ENCODE measurements around the gene ZNF740.

The ZNF740 gene

GRCh38 chr12:53214687-53215455, 34.3 kb downstream of the ZNF740 start:
- TF ChIP-seq ZFX (IDR thresholded peaks at IDR 0.05; ENCODE audit: borderline replicate concordance) (no peak), CTCF (IDR thresholded peaks at IDR 0.05) (no peak)

GRCh38 chr12:53215497-53215896, 35.0 kb downstream of the ZNF740 start:
- no peak overlapping the region for H3K27ac ChIP-seq

More at GRCh38 chr12:53214687-53215455, 34.3 kb downstream of the ZNF740 start:
- no peak overlapping the region for H3K27ac ChIP-seq

GRCh38 chr12:53217051-53217930, 36.8 kb downstream of the ZNF740 start:
- TF ChIP-seq CTCF (IDR thresholded peaks at IDR 0.05) (no peak), ZFX (IDR thresholded peaks at IDR 0.05; ENCODE audit: borderline replicate concordance) (no peak)
- 0 out of 2 replicates have a peak overlapping the region, but pooled peaks have one; percentile 18 for H3K27ac ChIP-seq

More at GRCh38 chr12:53215497-53215896, 35.0 kb downstream of the ZNF740 start:
- no peak for TF ChIP-seq CTCF (IDR thresholded peaks at IDR 0.05)
- no peak for TF ChIP-seq ZFX (IDR thresholded peaks at IDR 0.05; ENCODE audit: borderline replicate concordance)

GRCh38 chr12:53217931-53218307, 37.4 kb downstream of the ZNF740 start:
- TF ChIP-seq ZFX (IDR thresholded peaks at IDR 0.05; ENCODE audit: borderline replicate concordance) = no peak
- TF ChIP-seq CTCF (IDR thresholded peaks at IDR 0.05) = no peak
- H3K27ac ChIP-seq = 0 out of 2 replicates have a peak overlapping the region, but pooled peaks have one; percentile 18

- H3K27ac ChIP-seq = 0 out of 2 replicates have a peak overlapping the region, but pooled peaks have one; percentile 18
These were observed 38.2 kb downstream of the ZNF740 start for GRCh38 chr12:53218551-53219291.

More at GRCh38 chr12:53218551-53219291, 38.2 kb downstream of the ZNF740 start:
- TF ChIP-seq CTCF (IDR thresholded peaks at IDR 0.05) = no peak
- TF ChIP-seq ZFX (IDR thresholded peaks at IDR 0.05; ENCODE audit: borderline replicate concordance) = no peak
